PC-9 (cell line): ENCODE measurements around the gene ATP7B. TPM values are rescaled to one million over a fixed set of nuclear protein-coding genes. Genes with fewer than 3 reads are reported as not detected.

Experiments
- BruUV-seq: library from RNA; stranded (reverse); fragments of 400-500 nt; replicated peaks from 2 replicates; lab custom pipeline; 2021; lab: Mats Ljungman, UMichigan
- CTCF ChIA-PET: fragments of 300-600 bp; sonication (Branson Sonifier 250); formaldehyde crosslinking; loops from one replicate; lab custom pipeline; 2022; ENCODE audit warnings: antibody characterized with exemption; lab: Charles Lee
- POLR2A ChIA-PET: fragments of 300-600 bp; sonication (Branson Sonifier 250); formaldehyde crosslinking; loops from one replicate; lab custom pipeline; 2022; ENCODE audit warnings: antibody characterized with exemption; ENCODE audit not compliant: unreplicated experiment; lab: Charles Lee
- DNase-seq, 2 experiments: peaks; one replicate each; pipeline versions ENCODE4 v3.0.0 to v3.0.0-alpha.2; 2015 to 2022; ENCODE audit warnings: mixed read lengths in 1 of 2
- H2AFZ ChIP-seq: fragments of 200-600 bp; sonication (generic); 2 replicates; pipeline ENCODE4 v1.8.1; 2017; ENCODE audit warnings: antibody characterized with exemption
- H3F3A ChIP-seq: fragments of 200-600 bp; sonication (generic); 2 replicates; pipeline ENCODE4 v1.8.1; 2017; ENCODE audit warnings: antibody characterized with exemption, mild to moderate bottlenecking, low read depth; ENCODE audit not compliant: insufficient read depth
- H3K27ac ChIP-seq: fragments of 200-600 bp; sonication (generic); 2 replicates; pipeline ENCODE4 v1.6.1; 2016; ENCODE audit warnings: mixed run types
- H3K27me3 ChIP-seq: fragments of 200-600 bp; sonication (generic); 2 replicates; pipeline ENCODE4 v1.6.1; 2016; ENCODE audit warnings: low read depth, mixed run types; ENCODE audit not compliant: insufficient read depth
- H3K36me3 ChIP-seq: fragments of 200-600 bp; sonication (generic); 2 replicates; pipeline ENCODE4 v1.6.1; 2016; ENCODE audit warnings: low read depth, mixed run types
- H3K4me1 ChIP-seq: fragments of 200-600 bp; sonication (generic); replicated peaks from 2 replicates; pipeline ENCODE4 v1.6.1; 2016; ENCODE audit warnings: mixed run types; ENCODE audit not compliant: insufficient read depth
- H3K4me2 ChIP-seq: fragments of 200-600 bp; sonication (generic); 2 replicates; pipeline ENCODE4 v1.6.1; 2017; ENCODE audit warnings: mixed run types
- H3K4me3 ChIP-seq: fragments of 200-600 bp; sonication (generic); 2 replicates; pipeline ENCODE4 v1.6.1; 2016; ENCODE audit warnings: mixed run types
- H3K79me2 ChIP-seq: fragments of 200-600 bp; sonication (generic); 2 replicates; pipeline ENCODE4 v1.6.1; 2017; ENCODE audit warnings: low read depth, mixed run types
- H3K9me2 ChIP-seq: fragments of 200-600 bp; sonication (generic); 2 replicates; pipeline ENCODE4 v1.8.1; 2017; ENCODE audit warnings: mild to moderate bottlenecking; ENCODE audit not compliant: insufficient read depth
- H3K9me3 ChIP-seq: fragments of 200-600 bp; sonication (generic); 2 replicates; pipeline ENCODE4 v1.8.1; 2016; ENCODE audit warnings: low read depth; ENCODE audit not compliant: insufficient read depth
- H4K20me1 ChIP-seq: fragments of 200-600 bp; sonication (generic); 2 replicates; pipeline ENCODE4 v1.8.1; 2017; ENCODE audit not compliant: insufficient read depth
- CTCF ChIP-seq: fragments of 200-600 bp; sonication (generic); conservative IDR thresholded peaks from 2 replicates; pipeline ENCODE4 v1.6.1; 2017; ENCODE audit warnings: mixed run types, antibody characterized with exemption, mild to moderate bottlenecking, moderate library complexity
- EZH2 ChIP-seq: fragments of 200-600 bp; sonication (generic); IDR thresholded peaks from 2 replicates; pipeline ENCODE4 v1.8.0; 2017; ENCODE audit warnings: antibody characterized with exemption, low read depth
- intact Hi-C: fragments of 100-400 bp; cut with micrococcal nuclease; formaldehyde crosslinking; loops from one replicate; pipeline ENCODE4 v1.10.0; 2022; ENCODE audit not compliant: unreplicated experiment
- total RNA-seq: library from RNA; stranded (reverse); gene quantifications from 2 replicates; pipeline ENCODE4 v1.2.3, GENCODE V29; 2021

ATP7B gene
- total RNA-seq, 1 experiment from 2014 or later = 1.2 TPM

GRCh38 chr13:51974482-51974881 is 36.8 kb downstream of the ATP7B start:
- no peak overlapping the region for H3K4me3 ChIP-seq
- no peaks in the 10 kb centered on the region for H3F3A ChIP-seq
- CTCF ChIA-PET = no interaction called here
- H3K4me2 ChIP-seq = no peak overlapping the region
- H3K9me2 ChIP-seq = no peaks in the 10 kb centered on the region
- no peaks in the 10 kb centered on the region for H3K36me3 ChIP-seq
- TF ChIP-seq CTCF = no peak
- no peak for TF ChIP-seq EZH2
- H3K27me3 ChIP-seq = no peaks in the 10 kb centered on the region
- no peaks in the 10 kb centered on the region for H3K4me1 ChIP-seq
- BruUV-seq = no TSS peak
- no peak overlapping the region for H2AFZ ChIP-seq
- no peaks in the 10 kb centered on the region for H3K79me2 ChIP-seq
- H3K27ac ChIP-seq = no peak overlapping the region
- intact Hi-C loops = no loop called here
- no peak for DNase-seq
- POLR2A ChIA-PET = no interaction called here
- H3K9me3 ChIP-seq = no peaks in the 10 kb centered on the region
- H4K20me1 ChIP-seq = no peaks in the 10 kb centered on the region

- Histone ChIP-seq H3K4me3 (no peak overlapping the region), H3K9me3 (no peaks in the 10 kb centered on the region), H3K4me1 (no peaks in the 10 kb centered on the region), H4K20me1 (no peaks in the 10 kb centered on the region), H3K27ac (no peak overlapping the region), H3K27me3 (no peaks in the 10 kb centered on the region), H3K36me3 (no peaks in the 10 kb centered on the region), H3K79me2 (no peaks in the 10 kb centered on the region), H2AFZ (no peak overlapping the region), H3K4me2 (no peak overlapping the region), H3F3A (no peaks in the 10 kb centered on the region), H3K9me2 (no peaks in the 10 kb centered on the region)
- no TSS peak for BruUV-seq
- TF ChIP-seq EZH2 (no peak), CTCF (no peak)
- ChIA-PET POLR2A (no interaction called here), CTCF (no interaction called here)
- no peak for DNase-seq
- intact Hi-C loops = no loop called here
Observed at GRCh38 chr13:51971520-51972426, 39.5 kb downstream of the ATP7B start.

GRCh38 chr13:51970349-51970748 is 40.9 kb downstream of the ATP7B start:
- H4K20me1 ChIP-seq = no peaks in the 10 kb centered on the region
- H3K4me3 ChIP-seq = no peak overlapping the region
- H3K9me2 ChIP-seq = no peaks in the 10 kb centered on the region
- BruUV-seq = no TSS peak
- no peaks in the 10 kb centered on the region for H3K36me3 ChIP-seq
- H3K4me1 ChIP-seq = no peaks in the 10 kb centered on the region
- no peaks in the 10 kb centered on the region for H3K9me3 ChIP-seq
- no peaks in the 10 kb centered on the region for H3K79me2 ChIP-seq
- DNase-seq = no peak
- ChIA-PET POLR2A (no interaction called here), CTCF (no interaction called here)
- intact Hi-C loops = no loop called here
- H3K27me3 ChIP-seq = no peaks in the 10 kb centered on the region
- no peak overlapping the region for H3K27ac ChIP-seq
- H3K4me2 ChIP-seq = no peak overlapping the region
- TF ChIP-seq EZH2 = no peak
- no peak for TF ChIP-seq CTCF
- no peaks in the 10 kb centered on the region for H3F3A ChIP-seq
- no peak overlapping the region for H2AFZ ChIP-seq
